ENCODE measurements around the gene PER3. TPM values are rescaled to one million over a fixed set of nuclear protein-coding genes. Genes with fewer than 3 reads are reported as not detected.

Gene PER3
- total RNA-seq, 1 experiment from 2014 or later: 5.8 TPM

DNA sequence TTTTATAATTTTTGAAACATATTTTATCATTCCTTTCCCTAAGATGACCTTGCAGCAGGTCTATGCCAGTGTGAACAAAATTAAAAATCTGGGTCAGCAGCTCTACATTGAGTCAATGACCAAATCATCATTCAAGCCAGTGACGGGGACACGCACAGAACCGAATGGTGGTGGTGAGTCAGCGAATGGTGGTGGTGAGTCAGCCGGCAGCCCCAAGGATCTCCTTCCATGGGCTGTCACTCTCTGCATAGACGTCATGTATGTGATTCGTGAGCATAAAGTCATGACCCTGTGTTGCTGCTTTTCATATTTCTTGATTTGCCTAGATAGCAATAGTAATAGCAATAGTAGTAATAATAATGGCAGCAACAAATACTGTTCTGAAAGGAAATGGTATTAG lies 26.3 kb downstream of the PER3 start:
- H3K4me3 ChIP-seq (replicated peaks in 1 of 2; ENCODE audit: low read depth in 1 of 2, low read length in 2 of 2): no peak overlapping the region
- H3K36me3 ChIP-seq (ENCODE audit: control insufficient read depth in 1 of 2, insufficient read depth in 2 of 2, low read length in 2 of 2): 0 out of 4 replicates have a peak, but pooled peaks cover 2 to 17% of the 10 kb centered on the region in 2 experiments
- H3K9me2 ChIP-seq (ENCODE audit: insufficient read depth): no peaks in the 10 kb centered on the region
- ChIA-PET POLR2A (interaction anchor here (0.5 kb wide), 1 partner anchor 27 kb away, joined by 3 read pairs; the partner anchor contains the start of gene PER3), RAD21 (ENCODE audit: low non-redundant PET in 1 of 2, low total read pairs in 2 of 2, uncharacterized antibody in 2 of 2, unreplicated experiment in 2 of 2) (no interaction called here), CTCF (interaction anchor here (0.8 kb wide), 1 partner anchor 93 kb away, joined by 4 read pairs; no protein-coding TSS in a partner anchor)
- peak; percentile 96 for ATAC-seq
- peaks cover 3 to 11% of the 10 kb centered on the region in 2 experiments; a peak in 3 of 4 replicates for H3K4me1 ChIP-seq (ENCODE audit: control insufficient read depth in 1 of 2, insufficient read depth in 2 of 2, low read length in 2 of 2)
- no peak overlapping the region for H3K27ac ChIP-seq (ENCODE audit: low read depth, low read length)
- no peaks in the 10 kb centered on the region for H3K27me3 ChIP-seq (ENCODE audit: insufficient read depth, low read length)
- BruUV-seq (replicated peaks): no TSS peak
- TF ChIP-seq SRF (IDR thresholded peaks at IDR 0.05; ENCODE audit: low read depth): peak; percentile 61; the same call in 1 of the 2 replicates
- peak; percentile 89 for TF ChIP-seq JUND (IDR thresholded peaks at IDR 0.05)
- TF ChIP-seq, protein P1, sequence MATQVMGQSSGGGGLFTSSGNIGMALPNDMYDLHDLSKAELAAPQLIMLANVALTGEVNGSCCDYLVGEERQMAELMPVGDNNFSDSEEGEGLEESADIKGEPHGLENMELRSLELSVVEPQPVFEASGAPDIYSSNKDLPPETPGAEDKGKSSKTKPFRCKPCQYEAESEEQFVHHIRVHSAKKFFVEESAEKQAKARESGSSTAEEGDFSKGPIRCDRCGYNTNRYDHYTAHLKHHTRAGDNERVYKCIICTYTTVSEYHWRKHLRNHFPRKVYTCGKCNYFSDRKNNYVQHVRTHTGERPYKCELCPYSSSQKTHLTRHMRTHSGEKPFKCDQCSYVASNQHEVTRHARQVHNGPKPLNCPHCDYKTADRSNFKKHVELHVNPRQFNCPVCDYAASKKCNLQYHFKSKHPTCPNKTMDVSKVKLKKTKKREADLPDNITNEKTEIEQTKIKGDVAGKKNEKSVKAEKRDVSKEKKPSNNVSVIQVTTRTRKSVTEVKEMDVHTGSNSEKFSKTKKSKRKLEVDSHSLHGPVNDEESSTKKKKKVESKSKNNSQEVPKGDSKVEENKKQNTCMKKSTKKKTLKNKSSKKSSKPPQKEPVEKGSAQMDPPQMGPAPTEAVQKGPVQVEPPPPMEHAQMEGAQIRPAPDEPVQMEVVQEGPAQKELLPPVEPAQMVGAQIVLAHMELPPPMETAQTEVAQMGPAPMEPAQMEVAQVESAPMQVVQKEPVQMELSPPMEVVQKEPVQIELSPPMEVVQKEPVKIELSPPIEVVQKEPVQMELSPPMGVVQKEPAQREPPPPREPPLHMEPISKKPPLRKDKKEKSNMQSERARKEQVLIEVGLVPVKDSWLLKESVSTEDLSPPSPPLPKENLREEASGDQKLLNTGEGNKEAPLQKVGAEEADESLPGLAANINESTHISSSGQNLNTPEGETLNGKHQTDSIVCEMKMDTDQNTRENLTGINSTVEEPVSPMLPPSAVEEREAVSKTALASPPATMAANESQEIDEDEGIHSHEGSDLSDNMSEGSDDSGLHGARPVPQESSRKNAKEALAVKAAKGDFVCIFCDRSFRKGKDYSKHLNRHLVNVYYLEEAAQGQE (IDR thresholded peaks at IDR 0.05; ENCODE audit: low read depth): no peak
- no peak for TF ChIP-seq POLR2AphosphoS5 (IDR thresholded peaks at IDR 0.05; ENCODE audit: low read depth, low read length)
- peak; percentile 79; the same call in 1 of the 2 replicates for TF ChIP-seq CBX3 (IDR thresholded peaks at IDR 0.05; ENCODE audit: low read depth)
- no peak for TF ChIP-seq EGR1 (IDR thresholded peaks at IDR 0.05; ENCODE audit: low read depth)
- no peak for TF ChIP-seq ELF1 (IDR thresholded peaks at IDR 0.05; ENCODE audit: borderline replicate concordance, low read depth)
- no peak for TF ChIP-seq CEBPB (IDR thresholded peaks at IDR 0.05; ENCODE audit: low read depth)
- no peak for TF ChIP-seq RAD21 (IDR thresholded peaks at IDR 0.05; ENCODE audit: low read depth)
- TF ChIP-seq, protein P2, sequence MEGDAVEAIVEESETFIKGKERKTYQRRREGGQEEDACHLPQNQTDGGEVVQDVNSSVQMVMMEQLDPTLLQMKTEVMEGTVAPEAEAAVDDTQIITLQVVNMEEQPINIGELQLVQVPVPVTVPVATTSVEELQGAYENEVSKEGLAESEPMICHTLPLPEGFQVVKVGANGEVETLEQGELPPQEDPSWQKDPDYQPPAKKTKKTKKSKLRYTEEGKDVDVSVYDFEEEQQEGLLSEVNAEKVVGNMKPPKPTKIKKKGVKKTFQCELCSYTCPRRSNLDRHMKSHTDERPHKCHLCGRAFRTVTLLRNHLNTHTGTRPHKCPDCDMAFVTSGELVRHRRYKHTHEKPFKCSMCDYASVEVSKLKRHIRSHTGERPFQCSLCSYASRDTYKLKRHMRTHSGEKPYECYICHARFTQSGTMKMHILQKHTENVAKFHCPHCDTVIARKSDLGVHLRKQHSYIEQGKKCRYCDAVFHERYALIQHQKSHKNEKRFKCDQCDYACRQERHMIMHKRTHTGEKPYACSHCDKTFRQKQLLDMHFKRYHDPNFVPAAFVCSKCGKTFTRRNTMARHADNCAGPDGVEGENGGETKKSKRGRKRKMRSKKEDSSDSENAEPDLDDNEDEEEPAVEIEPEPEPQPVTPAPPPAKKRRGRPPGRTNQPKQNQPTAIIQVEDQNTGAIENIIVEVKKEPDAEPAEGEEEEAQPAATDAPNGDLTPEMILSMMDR (IDR thresholded peaks at IDR 0.05 in 2 of 3, conservative IDR thresholded peaks at IDR 0.05 in 1 of 3; ENCODE audit: borderline replicate concordance in 1 of 3, insufficient read depth in 1 of 3, low read depth in 2 of 3, low read length in 2 of 3): no peak
- peak; percentile 46 for TF ChIP-seq SP1 (IDR thresholded peaks at IDR 0.05; ENCODE audit: low read depth)
- TF ChIP-seq SIN3A (IDR thresholded peaks at IDR 0.05; ENCODE audit: low read depth): peak; percentile 16; the same call in 1 of the 2 replicates
- TF ChIP-seq FOSL1 (IDR thresholded peaks at IDR 0.05; ENCODE audit: low read depth): peak; percentile 92
- TF ChIP-seq EZH2 (IDR thresholded peaks at IDR 0.05): no peak
- TF ChIP-seq, protein P3, sequence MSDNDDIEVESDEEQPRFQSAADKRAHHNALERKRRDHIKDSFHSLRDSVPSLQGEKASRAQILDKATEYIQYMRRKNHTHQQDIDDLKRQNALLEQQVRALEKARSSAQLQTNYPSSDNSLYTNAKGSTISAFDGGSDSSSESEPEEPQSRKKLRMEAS (IDR thresholded peaks at IDR 0.05): no peak
- TF ChIP-seq, protein P4, sequence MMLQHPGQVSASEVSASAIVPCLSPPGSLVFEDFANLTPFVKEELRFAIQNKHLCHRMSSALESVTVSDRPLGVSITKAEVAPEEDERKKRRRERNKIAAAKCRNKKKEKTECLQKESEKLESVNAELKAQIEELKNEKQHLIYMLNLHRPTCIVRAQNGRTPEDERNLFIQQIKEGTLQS (IDR thresholded peaks at IDR 0.05): peak; percentile 55; the same call in 1 of the 2 replicates
- no peak for TF ChIP-seq POLR2A (IDR thresholded peaks at IDR 0.05; ENCODE audit: borderline replicate concordance, extremely low read depth, insufficient read depth, insufficient read length)
- TF ChIP-seq YY1 (IDR thresholded peaks at IDR 0.05; ENCODE audit: extremely low read depth, insufficient replicate concordance, low read depth, low read length): no peak
- H3K79me2 ChIP-seq (ENCODE audit: insufficient read depth, low read length): no peaks in the 10 kb centered on the region
- H3K9me3 ChIP-seq (ENCODE audit: control insufficient read depth in 1 of 2, insufficient read depth in 1 of 2, low read depth in 1 of 2, low read length in 2 of 2): peaks cover 10 to 12% of the 10 kb centered on the region in 2 experiments; a peak in 3 of 4 replicates
- H2AFZ ChIP-seq (ENCODE audit: low read depth, low read length, poor library complexity, severe bottlenecking): no peak overlapping the region
- peak overlapping the region; percentile 35 for H3K4me2 ChIP-seq (ENCODE audit: low read length)
- DNase-seq (ENCODE audit: low read depth, low spot score): peak; percentile 64
- intact Hi-C loops (cut with micrococcal nuclease): no loop called here
- H4K20me1 ChIP-seq (ENCODE audit: insufficient read depth): no peaks in the 10 kb centered on the region
- H3K9ac ChIP-seq (ENCODE audit: low read length): no peak overlapping the region

Measured in HCT116 (cell line).